DMS53 treated with DMSO at 0.1 percent for 48 hours (cell line): Measurements from ENCODE around the gene HHEX.
"Not testable (repeated sequence)": the region's sequence is repeated elsewhere in the genome, so short reads cannot be mapped to it uniquely, and the experiment has no call there.

Source experiments
- DNase-seq: peaks from one replicate; lab custom pipeline; 2025; ENCODE audit not compliant: unreplicated experiment; lab: John Stamatoyannopoulos, UW

HHEX gene

DNA sequence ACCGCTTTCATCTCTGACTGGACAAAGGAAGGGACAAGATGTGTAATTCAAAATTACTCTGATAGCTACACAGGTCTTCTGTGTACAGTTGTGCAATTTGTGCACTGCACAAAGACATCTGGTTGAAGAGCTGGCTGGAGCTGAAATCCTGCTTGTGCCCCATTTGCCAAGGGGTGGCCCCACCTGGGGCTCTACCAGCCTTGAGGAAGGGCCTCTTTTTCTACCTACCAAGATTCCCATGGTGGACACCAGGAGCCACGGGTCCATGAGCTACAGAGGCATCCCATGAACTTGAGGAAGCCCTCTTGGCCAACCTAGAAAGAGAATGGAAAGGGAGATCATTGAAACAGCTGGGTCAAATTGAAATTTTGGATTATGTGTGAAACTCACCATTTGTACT, 43.2 kb downstream of the HHEX start:
- DNase-seq: no peak

DNA sequence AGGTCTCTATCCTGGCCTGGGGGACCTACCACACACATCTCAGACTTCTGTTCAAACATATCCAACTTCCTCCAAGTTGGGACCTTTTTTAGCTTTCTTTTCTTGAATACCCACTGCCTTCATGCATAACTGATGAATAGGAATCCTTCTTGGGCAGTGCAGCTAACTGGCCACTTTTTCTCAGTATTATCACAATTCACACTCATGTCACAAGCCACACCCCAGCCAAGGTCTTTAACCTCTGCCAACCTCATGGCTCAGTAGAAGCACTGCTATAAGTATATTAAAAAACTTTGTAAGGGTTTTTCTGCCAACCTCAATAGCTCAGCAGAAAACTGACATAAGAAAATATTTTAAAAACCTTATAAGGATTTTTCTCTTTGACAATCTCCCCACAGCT, 44.5 kb downstream of the HHEX start:
- no peak for DNase-seq

DNA sequence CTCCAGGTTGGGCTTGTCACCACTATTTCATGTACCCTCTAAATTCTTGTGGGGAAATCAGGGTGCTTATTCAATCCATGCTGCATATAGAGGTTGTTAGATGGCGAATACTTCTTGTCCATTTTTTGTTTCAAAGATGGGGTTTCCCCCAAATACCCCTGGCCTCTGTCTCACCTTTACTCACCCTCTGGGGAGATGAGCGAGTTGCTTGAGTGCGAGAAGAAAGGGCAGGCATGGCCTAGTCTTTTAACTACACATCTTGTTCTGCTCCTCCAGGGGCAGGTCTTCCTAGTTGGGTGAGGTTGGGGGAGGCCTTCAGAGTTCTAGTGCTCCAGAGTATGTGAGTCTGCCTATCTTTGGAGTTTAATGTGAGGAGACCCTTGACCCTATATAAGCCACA, 46.2 kb downstream of the HHEX start:
- no peak for DNase-seq

DNA sequence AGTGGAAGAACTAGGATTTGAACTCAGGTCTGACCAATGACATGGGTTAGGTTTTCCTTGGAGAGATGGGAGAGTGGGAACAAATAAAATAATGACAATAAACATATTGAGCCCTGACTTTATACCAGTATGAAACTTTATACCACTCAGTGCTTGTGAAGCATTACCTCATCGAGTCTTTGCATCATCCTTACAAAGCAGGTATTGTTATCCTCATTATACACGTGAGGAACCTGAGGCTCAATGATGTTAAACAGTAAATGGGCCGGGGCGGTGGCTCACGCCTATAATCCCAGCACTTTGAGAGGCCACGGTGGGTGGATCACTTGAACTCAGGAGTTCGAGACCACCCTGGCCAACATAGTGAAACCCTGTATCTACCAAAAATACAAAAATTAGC, 47.7 kb downstream of the HHEX start:
- no peak for DNase-seq

DNA sequence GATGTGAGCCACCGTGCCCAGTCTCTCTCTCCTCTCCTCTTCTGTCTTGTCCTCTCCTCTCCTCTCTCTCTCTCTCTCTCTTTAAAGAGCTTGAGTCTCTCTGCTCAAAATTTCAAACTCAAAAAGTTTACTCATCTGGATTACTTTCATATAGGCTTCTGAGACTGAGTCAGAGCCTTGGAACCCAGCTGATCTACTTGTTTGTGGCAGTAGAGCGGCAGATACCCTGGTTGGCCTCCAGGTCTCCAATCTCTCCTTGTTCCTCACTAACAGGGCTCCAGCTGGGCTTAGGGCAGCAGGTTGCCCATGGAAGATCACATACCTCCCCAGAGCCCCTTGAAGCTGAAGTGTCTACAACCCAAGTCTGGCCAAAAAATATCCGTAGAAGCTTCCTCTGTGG, 51.0 kb downstream of the HHEX start:
- DNase-seq: no peak

DNA sequence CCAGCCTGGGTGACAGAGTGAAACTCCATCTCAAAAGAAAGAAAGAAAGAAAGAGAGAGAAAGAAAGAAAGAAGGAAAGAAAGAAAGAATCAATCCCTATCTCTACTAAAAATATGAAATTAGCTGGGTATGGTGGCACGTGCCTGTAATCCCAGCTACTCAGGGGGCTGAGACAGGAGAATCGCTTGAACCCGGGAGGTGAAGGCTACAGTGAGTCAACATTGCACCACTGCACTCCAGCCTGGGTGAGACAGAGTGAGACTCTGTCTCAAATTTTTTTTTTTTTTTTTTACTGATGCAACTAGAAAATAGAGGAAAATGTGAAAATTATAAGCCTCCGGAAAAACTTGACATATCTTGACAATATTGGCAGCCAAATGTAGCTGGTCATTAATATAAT, 52.0 kb downstream of the HHEX start:
- not testable (repeated sequence) for DNase-seq

DNA sequence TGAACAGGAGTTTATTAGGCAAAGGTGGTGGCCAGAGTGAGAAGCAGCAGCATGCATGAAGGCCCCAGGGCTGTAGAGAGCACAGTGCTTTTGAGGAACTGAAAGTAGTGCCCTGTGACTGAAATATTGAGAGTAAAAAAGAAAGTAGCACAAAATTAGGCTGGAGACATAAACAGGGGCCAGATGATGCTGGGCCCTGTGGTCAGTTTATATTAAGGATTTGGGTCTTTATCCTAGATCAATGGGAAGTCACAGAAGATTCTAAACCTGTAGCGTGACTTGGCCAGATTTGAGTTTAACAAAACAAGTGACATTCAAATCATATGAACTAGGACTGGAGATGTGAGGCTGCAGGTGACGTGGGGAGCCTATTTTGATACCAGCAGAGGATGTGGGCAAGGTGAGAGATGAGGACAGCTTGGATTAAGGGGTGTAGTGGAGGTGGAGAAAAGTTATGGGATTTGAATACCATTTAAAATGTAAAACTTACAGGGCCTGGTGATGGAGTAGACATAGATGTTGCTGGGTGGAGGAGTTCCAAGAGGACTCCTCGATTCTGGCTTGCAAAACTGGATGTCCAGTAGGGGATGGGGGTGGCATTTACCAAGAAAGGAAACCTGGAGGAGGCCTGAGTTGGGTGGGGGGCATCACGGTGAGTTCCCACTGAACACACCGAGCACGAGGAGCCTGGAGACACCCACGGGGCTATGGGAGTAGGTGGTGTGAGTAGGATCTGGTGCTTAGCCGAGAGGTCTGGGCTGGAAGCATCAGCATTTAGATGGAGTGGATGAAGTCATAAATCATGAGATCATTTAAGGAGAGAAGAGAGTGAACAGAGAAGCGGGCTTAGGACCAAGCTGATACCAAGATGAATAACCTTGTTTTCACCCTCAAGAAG, 52.8 kb downstream of the HHEX start:
- DNase-seq: no peak
